Skeletal muscle satellite cell (primary cell): ENCODE results near the gene CTPS1.

Source experiments
- H3K27me3 ChIP-seq: 2 replicates; pipeline ENCODE4 v1.7.0; 2013; ENCODE audit warnings: low read length; ENCODE audit not compliant: control insufficient read depth, insufficient read depth
- H3K36me3 ChIP-seq: 2 replicates; pipeline ENCODE4 v1.7.0; 2013; ENCODE audit warnings: mild to moderate bottlenecking, control low read depth, low read length; ENCODE audit not compliant: insufficient read depth
- H3K4me1 ChIP-seq: 2 replicates; pipeline ENCODE4 v1.7.0; 2013; ENCODE audit warnings: low read length; ENCODE audit not compliant: control insufficient read depth, insufficient read depth
- H3K4me2 ChIP-seq: 2 replicates; pipeline ENCODE4 v1.7.0; 2013; ENCODE audit warnings: mild to moderate bottlenecking, low read length
- H3K4me3 ChIP-seq: 2 replicates; pipeline ENCODE4 v1.7.0; 2013; ENCODE audit warnings: low read length
- H3K9ac ChIP-seq: 2 replicates; pipeline ENCODE4 v1.7.0; 2013; ENCODE audit warnings: mild to moderate bottlenecking, low read depth, low read length, moderate library complexity
- H3K9me3 ChIP-seq: replicated peaks from 2 replicates; pipeline ENCODE4 v1.7.0; 2013; ENCODE audit warnings: mild to moderate bottlenecking, control low read depth, low read length

Gene CTPS1

GRCh38 chr1:41028034-41028642 is 48.6 kb downstream of the CTPS1 start:
- Histone ChIP-seq H3K9me3 (no peaks in the 10 kb centered on the region), H3K4me2 (no peak overlapping the region), H3K36me3 (peaks cover 22% of the 10 kb centered on the region), H3K9ac (no peak overlapping the region), H3K27me3 (no peaks in the 10 kb centered on the region), H3K4me1 (no peaks in the 10 kb centered on the region), H3K4me3 (no peak overlapping the region)

- no peaks in the 10 kb centered on the region for H3K4me1 ChIP-seq
- H3K4me3 ChIP-seq: no peak overlapping the region
- H3K27me3 ChIP-seq: no peaks in the 10 kb centered on the region
- H3K36me3 ChIP-seq: peaks cover 36% of the 10 kb centered on the region
- H3K9me3 ChIP-seq: no peaks in the 10 kb centered on the region
- no peak overlapping the region for H3K9ac ChIP-seq
- no peak overlapping the region for H3K4me2 ChIP-seq
Observed at GRCh38 chr1:41030872-41031616, 51.5 kb downstream of the CTPS1 start.

GRCh38 chr1:41032147-41032546 is 52.7 kb downstream of the CTPS1 start:
- H3K9me3 ChIP-seq: no peaks in the 10 kb centered on the region
- H3K27me3 ChIP-seq: no peaks in the 10 kb centered on the region
- H3K4me1 ChIP-seq: no peaks in the 10 kb centered on the region
- no peak overlapping the region for H3K4me3 ChIP-seq
- no peak overlapping the region for H3K4me2 ChIP-seq
- H3K9ac ChIP-seq: no peak overlapping the region
- peaks cover 38% of the 10 kb centered on the region for H3K36me3 ChIP-seq

GRCh38 chr1:41033272-41033671 is 53.8 kb downstream of the CTPS1 start:
- Histone ChIP-seq H3K36me3 (peaks cover 37% of the 10 kb centered on the region), H3K9me3 (no peaks in the 10 kb centered on the region), H3K4me1 (no peaks in the 10 kb centered on the region), H3K9ac (no peak overlapping the region), H3K4me3 (no peak overlapping the region), H3K27me3 (no peaks in the 10 kb centered on the region), H3K4me2 (no peak overlapping the region)

GRCh38 chr1:41037116-41037903 is 57.8 kb downstream of the CTPS1 start:
- H3K27me3 ChIP-seq: no peaks in the 10 kb centered on the region
- no peak overlapping the region for H3K4me2 ChIP-seq
- no peak overlapping the region for H3K4me3 ChIP-seq
- H3K9ac ChIP-seq: no peak overlapping the region
- no peaks in the 10 kb centered on the region for H3K9me3 ChIP-seq
- H3K4me1 ChIP-seq: no peaks in the 10 kb centered on the region
- H3K36me3 ChIP-seq: peaks cover 31% of the 10 kb centered on the region

- Histone ChIP-seq H3K27me3 (no peaks in the 10 kb centered on the region), H3K36me3 (peaks cover 27% of the 10 kb centered on the region), H3K9ac (no peak overlapping the region), H3K4me2 (no peak overlapping the region), H3K4me3 (no peak overlapping the region), H3K9me3 (no peaks in the 10 kb centered on the region), H3K4me1 (no peaks in the 10 kb centered on the region)
Observed at GRCh38 chr1:41038110-41038509, 58.6 kb downstream of the CTPS1 start.

GRCh38 chr1:41041614-41042270 is 62.2 kb downstream of the CTPS1 start:
- Histone ChIP-seq H3K27me3 (no peaks in the 10 kb centered on the region), H3K36me3 (peaks cover 23% of the 10 kb centered on the region), H3K4me3 (no peak overlapping the region), H3K9ac (no peak overlapping the region), H3K9me3 (no peaks in the 10 kb centered on the region), H3K4me1 (peaks cover 15% of the 10 kb centered on the region), H3K4me2 (no peak overlapping the region)

GRCh38 chr1:41044187-41044586 is 64.7 kb downstream of the CTPS1 start:
- no peak overlapping the region for H3K4me2 ChIP-seq
- H3K36me3 ChIP-seq: peaks cover 40% of the 10 kb centered on the region
- H3K4me3 ChIP-seq: no peak overlapping the region
- no peak overlapping the region for H3K9ac ChIP-seq
- peaks cover 15% of the 10 kb centered on the region for H3K4me1 ChIP-seq
- no peaks in the 10 kb centered on the region for H3K27me3 ChIP-seq
- H3K9me3 ChIP-seq: no peaks in the 10 kb centered on the region

- peaks cover 15% of the 10 kb centered on the region for H3K4me1 ChIP-seq
- H3K9ac ChIP-seq: no peak overlapping the region
- no peak overlapping the region for H3K4me3 ChIP-seq
- H3K27me3 ChIP-seq: no peaks in the 10 kb centered on the region
- no peaks in the 10 kb centered on the region for H3K9me3 ChIP-seq
- H3K36me3 ChIP-seq: peaks cover 40% of the 10 kb centered on the region
- H3K4me2 ChIP-seq: no peak overlapping the region
Observed at GRCh38 chr1:41045740-41046139, 66.2 kb downstream of the CTPS1 start.

- H3K36me3 ChIP-seq: peaks cover 40% of the 10 kb centered on the region
- no peaks in the 10 kb centered on the region for H3K9me3 ChIP-seq
- no peak overlapping the region for H3K4me3 ChIP-seq
- H3K4me2 ChIP-seq: no peak overlapping the region
- H3K9ac ChIP-seq: no peak overlapping the region
- peaks cover 15% of the 10 kb centered on the region for H3K4me1 ChIP-seq
- H3K27me3 ChIP-seq: no peaks in the 10 kb centered on the region
Observed at GRCh38 chr1:41046347-41046775, 66.9 kb downstream of the CTPS1 start.

- no peak overlapping the region for H3K4me2 ChIP-seq
- peaks cover 15% of the 10 kb centered on the region for H3K4me1 ChIP-seq
- no peak overlapping the region for H3K4me3 ChIP-seq
- H3K9me3 ChIP-seq: no peaks in the 10 kb centered on the region
- no peak overlapping the region for H3K9ac ChIP-seq
- no peaks in the 10 kb centered on the region for H3K27me3 ChIP-seq
- H3K36me3 ChIP-seq: peaks cover 43% of the 10 kb centered on the region
Observed at GRCh38 chr1:41048540-41048939, 69.0 kb downstream of the CTPS1 start.
